ENCODE results near the gene IQCE.

IQCE gene

DNA sequence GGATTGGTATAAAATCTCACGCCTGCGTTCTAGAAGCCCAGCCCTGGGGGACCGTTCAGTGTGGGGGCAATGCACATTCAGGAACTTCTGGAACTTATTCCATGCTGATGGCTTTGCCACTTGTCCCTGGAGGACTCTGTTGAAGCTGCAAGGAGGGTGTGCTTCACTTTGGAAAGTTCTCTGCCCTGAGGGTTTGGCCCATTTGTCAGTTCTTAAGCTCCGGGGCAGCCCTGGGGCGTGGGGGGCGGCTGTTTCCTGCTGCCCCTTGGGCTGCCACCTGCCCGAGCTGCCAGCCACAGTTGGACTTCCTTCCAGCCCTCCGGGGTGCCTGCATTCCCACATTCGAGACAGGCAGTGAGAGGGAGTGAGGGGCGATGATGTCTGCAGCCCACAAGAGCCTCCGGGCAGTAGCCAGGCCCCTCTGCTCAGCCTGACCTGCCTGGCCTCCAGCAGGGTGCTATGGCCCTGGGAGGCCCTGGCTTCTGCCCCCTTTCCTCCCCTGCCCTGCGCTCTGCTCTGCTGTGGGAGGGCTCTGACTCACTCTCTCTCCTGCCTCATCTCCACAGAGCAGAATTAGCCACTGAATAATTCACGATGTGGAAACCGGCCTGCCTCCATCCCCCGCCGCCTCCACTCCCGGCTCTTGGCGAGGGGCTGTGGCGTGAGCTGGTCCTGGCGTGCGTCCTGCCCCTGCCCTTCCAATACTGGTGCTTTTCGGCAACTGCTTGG is 74.9 kb downstream of the IQCE start:
- H3K4me3 ChIP-seq (ENCODE audit: low read depth in 1 of 2, low read length in 1 of 2): peak overlapping the region; percentile 80

DNA sequence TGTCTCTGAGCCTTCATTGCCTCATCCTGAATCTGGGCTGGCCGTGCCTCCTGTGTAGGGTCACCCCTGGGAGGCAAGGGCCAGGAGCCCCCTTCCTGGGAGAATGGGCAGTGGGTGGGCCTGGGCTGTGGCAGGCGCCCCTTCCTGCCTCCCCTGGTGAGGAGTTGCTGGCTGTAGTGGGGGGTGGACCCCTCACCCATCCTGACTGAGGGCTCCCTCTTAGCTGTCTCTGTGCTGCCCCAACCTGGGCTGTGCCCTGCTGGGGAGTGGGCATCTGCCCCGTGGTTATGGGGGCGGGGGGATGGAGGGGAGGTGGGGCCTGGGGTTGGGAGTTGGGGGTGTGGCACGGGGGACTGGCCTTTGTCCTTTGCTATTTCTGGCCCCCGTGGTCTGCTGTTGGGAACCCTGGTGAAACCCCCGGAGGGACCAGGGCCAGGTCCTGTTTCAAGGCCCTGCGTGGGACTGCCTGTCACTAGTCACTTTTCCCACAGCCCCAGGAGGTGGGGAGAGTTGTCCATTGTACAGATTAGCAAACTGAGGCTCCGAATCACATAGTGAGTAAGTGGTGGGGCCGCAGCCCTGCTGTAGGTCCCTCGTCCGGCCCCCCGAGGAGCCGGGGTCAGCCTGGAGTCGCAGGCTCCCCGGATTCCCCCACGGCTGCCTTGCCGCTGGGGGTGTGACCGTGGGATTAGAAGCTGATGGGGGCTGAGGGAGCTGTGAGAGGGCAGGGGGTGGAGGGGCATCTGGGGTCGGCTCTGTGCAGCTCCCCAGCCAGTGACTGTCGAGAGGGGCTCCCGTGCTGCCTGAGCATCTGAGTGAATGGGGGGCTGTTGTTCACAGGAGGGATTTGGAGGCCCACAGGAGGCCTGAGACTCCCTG is 75.7 kb downstream of the IQCE start:
- Histone ChIP-seq H3K9me3 (no peaks in the 10 kb centered on the region), H3K27ac (peak overlapping the region; percentile 34), H3K36me3 (no peaks in the 10 kb centered on the region), H3K4me3 (ENCODE audit: low read depth in 1 of 2, low read length in 1 of 2) (peak overlapping the region in 1 of 2 experiments; percentile 80), H3K4me1 (ENCODE audit: control insufficient read depth in 1 of 2, insufficient read depth in 1 of 2, low read depth in 1 of 2, low read length in 1 of 2) (peaks cover 25 to 36% of the 10 kb centered on the region in 2 experiments), H3K27me3 (peaks cover 23% of the 10 kb centered on the region)
- TF ChIP-seq, protein P1, sequence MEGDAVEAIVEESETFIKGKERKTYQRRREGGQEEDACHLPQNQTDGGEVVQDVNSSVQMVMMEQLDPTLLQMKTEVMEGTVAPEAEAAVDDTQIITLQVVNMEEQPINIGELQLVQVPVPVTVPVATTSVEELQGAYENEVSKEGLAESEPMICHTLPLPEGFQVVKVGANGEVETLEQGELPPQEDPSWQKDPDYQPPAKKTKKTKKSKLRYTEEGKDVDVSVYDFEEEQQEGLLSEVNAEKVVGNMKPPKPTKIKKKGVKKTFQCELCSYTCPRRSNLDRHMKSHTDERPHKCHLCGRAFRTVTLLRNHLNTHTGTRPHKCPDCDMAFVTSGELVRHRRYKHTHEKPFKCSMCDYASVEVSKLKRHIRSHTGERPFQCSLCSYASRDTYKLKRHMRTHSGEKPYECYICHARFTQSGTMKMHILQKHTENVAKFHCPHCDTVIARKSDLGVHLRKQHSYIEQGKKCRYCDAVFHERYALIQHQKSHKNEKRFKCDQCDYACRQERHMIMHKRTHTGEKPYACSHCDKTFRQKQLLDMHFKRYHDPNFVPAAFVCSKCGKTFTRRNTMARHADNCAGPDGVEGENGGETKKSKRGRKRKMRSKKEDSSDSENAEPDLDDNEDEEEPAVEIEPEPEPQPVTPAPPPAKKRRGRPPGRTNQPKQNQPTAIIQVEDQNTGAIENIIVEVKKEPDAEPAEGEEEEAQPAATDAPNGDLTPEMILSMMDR (IDR thresholded peaks at IDR 0.05): no peak

More for the DNA sequence above, 74.9 kb downstream of the IQCE start:
- no peaks in the 10 kb centered on the region for H3K9me3 ChIP-seq
- TF ChIP-seq, protein P1 (IDR thresholded peaks at IDR 0.05): no peak
- H3K27me3 ChIP-seq: peaks cover 25% of the 10 kb centered on the region
- no peaks in the 10 kb centered on the region for H3K36me3 ChIP-seq
- peak overlapping the region; percentile 34 for H3K27ac ChIP-seq
- peaks cover 25 to 36% of the 10 kb centered on the region in 2 experiments for H3K4me1 ChIP-seq (ENCODE audit: control insufficient read depth in 1 of 2, insufficient read depth in 1 of 2, low read depth in 1 of 2, low read length in 1 of 2)

DNA sequence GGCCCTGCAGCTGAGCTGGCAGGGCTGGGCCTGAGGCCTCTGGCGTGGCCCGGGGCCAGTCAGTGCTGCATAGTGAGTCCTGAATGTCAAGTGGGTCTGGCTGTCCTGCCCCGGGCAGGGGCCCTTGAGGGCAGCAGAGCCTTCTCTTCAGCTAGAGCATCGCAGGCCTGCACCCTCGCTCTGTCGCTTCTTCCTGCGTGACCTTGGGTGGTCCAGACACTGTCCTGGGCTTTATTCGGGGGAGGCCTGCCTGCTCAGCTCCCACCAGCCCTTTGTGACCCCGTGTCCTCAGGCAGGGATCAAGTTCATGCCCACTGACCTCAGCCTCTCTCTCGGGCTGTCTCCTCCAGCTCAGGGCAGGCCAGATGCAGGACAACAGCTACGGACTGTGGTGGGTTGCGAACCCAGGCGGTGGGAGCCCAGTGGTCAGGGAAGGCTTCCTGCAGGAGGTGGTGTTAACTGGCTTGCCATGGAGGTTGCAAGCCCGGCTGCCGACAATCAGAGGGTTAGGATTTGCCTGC is 76.4 kb downstream of the IQCE start:
- Histone ChIP-seq H3K27me3 (peaks cover 22% of the 10 kb centered on the region), H3K4me3 (ENCODE audit: low read depth in 1 of 2, low read length in 1 of 2) (no peak overlapping the region), H3K9me3 (no peaks in the 10 kb centered on the region), H3K36me3 (no peaks in the 10 kb centered on the region), H3K27ac (no peak overlapping the region), H3K4me1 (ENCODE audit: control insufficient read depth in 1 of 2, insufficient read depth in 1 of 2, low read depth in 1 of 2, low read length in 1 of 2) (peaks cover 25 to 36% of the 10 kb centered on the region in 2 experiments)
- TF ChIP-seq, protein P1 (IDR thresholded peaks at IDR 0.05): no peak

DNA sequence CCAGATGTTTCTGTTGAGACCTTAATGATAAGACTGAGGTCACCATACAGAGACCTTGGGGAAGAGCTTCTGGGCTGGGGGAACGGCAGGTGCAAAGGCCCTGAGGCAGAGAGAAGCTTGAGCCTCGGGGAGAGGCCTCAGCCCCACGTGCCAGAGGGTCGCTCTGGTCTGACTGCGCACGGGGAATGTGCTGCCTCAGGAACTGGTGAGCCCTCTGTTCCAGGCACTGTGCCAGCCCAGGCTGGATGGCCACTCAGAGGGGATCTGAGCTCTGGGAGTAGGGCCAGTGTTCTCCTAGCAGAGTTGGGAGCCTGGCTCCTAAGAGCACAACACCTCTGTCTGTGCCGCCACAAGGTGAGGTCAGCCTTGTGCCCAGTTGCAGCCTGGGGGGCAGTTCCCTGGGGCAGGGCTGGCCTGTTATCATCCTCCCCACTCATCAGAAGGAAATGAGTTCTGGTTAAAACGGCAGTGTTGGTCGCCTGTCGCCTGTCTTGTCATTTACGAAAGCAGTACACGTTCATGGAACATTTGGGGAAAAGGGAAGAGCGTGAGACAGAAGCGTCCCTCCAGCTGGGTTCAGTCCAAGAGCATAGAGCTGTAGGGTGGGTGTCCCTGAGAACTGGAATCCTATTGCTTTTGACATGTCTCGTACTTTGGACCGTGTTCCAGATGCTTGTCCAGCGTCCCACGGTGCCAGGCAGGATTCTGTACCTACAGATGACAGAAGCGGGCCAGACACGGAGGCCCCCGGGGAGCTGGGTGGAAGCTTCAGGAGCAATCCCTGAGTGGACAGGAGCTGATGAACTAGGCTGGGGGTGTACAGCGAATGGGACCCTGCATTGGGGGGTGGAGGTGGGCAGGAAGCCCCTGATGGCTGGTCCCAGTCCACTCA is 77.3 kb downstream of the IQCE start:
- peaks cover 22% of the 10 kb centered on the region for H3K27me3 ChIP-seq
- no peak overlapping the region for H3K4me3 ChIP-seq (ENCODE audit: low read depth in 1 of 2, low read length in 1 of 2)
- peaks cover 32 to 41% of the 10 kb centered on the region in 2 experiments for H3K4me1 ChIP-seq (ENCODE audit: control insufficient read depth in 1 of 2, insufficient read depth in 1 of 2, low read depth in 1 of 2, low read length in 1 of 2)
- TF ChIP-seq, protein P1 (IDR thresholded peaks at IDR 0.05): no peak
- H3K27ac ChIP-seq: no peak overlapping the region
- H3K36me3 ChIP-seq: no peaks in the 10 kb centered on the region
- no peaks in the 10 kb centered on the region for H3K9me3 ChIP-seq

DNA sequence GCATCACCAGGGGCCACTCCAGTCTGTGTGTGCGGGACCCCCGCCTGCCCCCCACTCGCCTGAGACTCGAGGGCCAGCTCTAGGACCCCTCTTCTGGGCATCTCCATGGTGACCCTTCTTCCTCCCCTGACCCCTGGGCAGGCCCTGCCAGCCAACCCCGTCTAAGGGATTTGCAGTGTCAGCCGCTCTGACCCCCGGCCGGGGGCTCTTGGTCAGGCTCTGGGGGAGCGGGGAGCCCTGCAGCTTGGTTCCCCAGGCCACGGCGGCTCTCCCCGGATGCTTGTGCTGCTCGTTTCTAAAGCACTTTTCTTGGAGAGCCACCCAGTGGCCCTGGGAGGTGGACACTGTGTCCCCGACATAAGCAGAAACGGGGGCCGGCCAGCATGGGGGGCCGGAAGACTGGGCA is 78.3 kb downstream of the IQCE start:
- Histone ChIP-seq H3K27ac (no peak overlapping the region), H3K36me3 (no peaks in the 10 kb centered on the region), H3K4me3 (ENCODE audit: low read depth in 1 of 2, low read length in 1 of 2) (no peak overlapping the region), H3K27me3 (peaks cover 22% of the 10 kb centered on the region), H3K4me1 (ENCODE audit: control insufficient read depth in 1 of 2, insufficient read depth in 1 of 2, low read depth in 1 of 2, low read length in 1 of 2) (peaks cover 42 to 46% of the 10 kb centered on the region in 2 experiments), H3K9me3 (no peaks in the 10 kb centered on the region)
- TF ChIP-seq, protein P1 (IDR thresholded peaks at IDR 0.05): no peak
